ENCODE measurements around the gene SPATA6.

The SPATA6 gene

GRCh38 chr1:48470950-48471690 lies 884 bp downstream of the SPATA6 start:
- TF ChIP-seq CTCF (IDR thresholded peaks at IDR 0.05; ENCODE audit: extremely low read depth, missing control alignments): no peak
- DNase-seq (ENCODE audit: low spot score): no peak

- DNase-seq (ENCODE audit: low spot score): no peak
- no peak for TF ChIP-seq CTCF (IDR thresholded peaks at IDR 0.05; ENCODE audit: extremely low read depth, missing control alignments)
These were observed 1.5 kb downstream of the SPATA6 start for GRCh38 chr1:48470481-48470855.

GRCh38 chr1:48469616-48470480 lies 2.2 kb downstream of the SPATA6 start:
- no peak for TF ChIP-seq CTCF (IDR thresholded peaks at IDR 0.05; ENCODE audit: extremely low read depth, missing control alignments)
- no peak for DNase-seq (ENCODE audit: low spot score)

GRCh38 chr1:48466594-48466993 lies 5.4 kb downstream of the SPATA6 start:
- no peak for DNase-seq (ENCODE audit: low spot score)
- TF ChIP-seq CTCF (IDR thresholded peaks at IDR 0.05; ENCODE audit: extremely low read depth, missing control alignments): no peak

- no peak for DNase-seq (ENCODE audit: low spot score)
- no peak for TF ChIP-seq CTCF (IDR thresholded peaks at IDR 0.05; ENCODE audit: extremely low read depth, missing control alignments)
These were observed 9.2 kb downstream of the SPATA6 start for GRCh38 chr1:48462716-48463302.

GRCh38 chr1:48450505-48450904 lies 21.5 kb downstream of the SPATA6 start:
- no peak for DNase-seq (ENCODE audit: low spot score)

More at GRCh38 chr1:48450505-48450904, 21.5 kb downstream of the SPATA6 start:
- no peak for TF ChIP-seq CTCF (IDR thresholded peaks at IDR 0.05; ENCODE audit: extremely low read depth, missing control alignments)

All from GM20000 (cell line).